Heart left ventricle (tissue), 13 donors: Measurements from ENCODE around the gene TRIM3.

ENCODE experiments used
- POLR2A ChIP-seq, 2 donors: fragments of 450-650 bp; IDR thresholded peaks; one replicate each; pipeline ENCODE4 v1.6.1; 2017; ENCODE audit warnings: antibody characterized with exemption in 2 of 2, mild to moderate bottlenecking in 2 of 2, moderate library complexity in 2 of 2
- TF ChIP-seq, protein P1 (sequence below), 12 donors: fragments of 200-600 bp; sonication (generic) in 4 of 12; IDR thresholded peaks; one replicate each; pipeline versions ENCODE4 v1.5.0 to v1.8.0; 2018 to 2022; ENCODE audit warnings: antibody characterized with exemption in 12 of 12, mild to moderate bottlenecking in 5 of 12
- donor health status: ischemic (EF 13 %, LVEDD 7.1; RV severe dilation, severe dysfunction).
- donor health status: DM: no; HTN: yes; CAD: no.
- donor health status: DM: no; HTN: no; CAD: no.
- donor health status: ischemic (EF 25% LVEDD 6.9; RV normal size, moderate dysfunction).
- donor health status: ischemic (EF 25% LVEDD 5.7; RV mildly dilated, moderate dysfunction).
- donor health status: ischemic (EF 35%, LVEDD 5.7; RV mildly dilated, moderate dysfunction).
- donor health status: nonischemic (EF 11% LVEDD 7.7; RV severe dilation, severe dysfunction).
- donor health status: DM: yes; HTN: yes; CAD: no.
- donor health status: PGD.
- donor health status: ischemic (EF 29% LVEDD 5.4; RV normal size, mild dysfunction).
- donor health status: nonischemic (EF 23%, LVEDD 6.1; RV moderate dilation, normal function).

- TF ChIP-seq, protein P1, sequence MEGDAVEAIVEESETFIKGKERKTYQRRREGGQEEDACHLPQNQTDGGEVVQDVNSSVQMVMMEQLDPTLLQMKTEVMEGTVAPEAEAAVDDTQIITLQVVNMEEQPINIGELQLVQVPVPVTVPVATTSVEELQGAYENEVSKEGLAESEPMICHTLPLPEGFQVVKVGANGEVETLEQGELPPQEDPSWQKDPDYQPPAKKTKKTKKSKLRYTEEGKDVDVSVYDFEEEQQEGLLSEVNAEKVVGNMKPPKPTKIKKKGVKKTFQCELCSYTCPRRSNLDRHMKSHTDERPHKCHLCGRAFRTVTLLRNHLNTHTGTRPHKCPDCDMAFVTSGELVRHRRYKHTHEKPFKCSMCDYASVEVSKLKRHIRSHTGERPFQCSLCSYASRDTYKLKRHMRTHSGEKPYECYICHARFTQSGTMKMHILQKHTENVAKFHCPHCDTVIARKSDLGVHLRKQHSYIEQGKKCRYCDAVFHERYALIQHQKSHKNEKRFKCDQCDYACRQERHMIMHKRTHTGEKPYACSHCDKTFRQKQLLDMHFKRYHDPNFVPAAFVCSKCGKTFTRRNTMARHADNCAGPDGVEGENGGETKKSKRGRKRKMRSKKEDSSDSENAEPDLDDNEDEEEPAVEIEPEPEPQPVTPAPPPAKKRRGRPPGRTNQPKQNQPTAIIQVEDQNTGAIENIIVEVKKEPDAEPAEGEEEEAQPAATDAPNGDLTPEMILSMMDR (IDR thresholded peaks at IDR 0.05): no peak
- TF ChIP-seq POLR2A (IDR thresholded peaks at IDR 0.05): no peak
These were observed 73.1 kb downstream of the TRIM3 start for GRCh38 chr11:6400431-6401345.
